ENCODE measurements around the gene MIOS. TPM values are rescaled to one million over a fixed set of nuclear protein-coding genes. Genes with fewer than 3 reads are reported as not detected.
A peak's percentile ranks its signal among the peaks of the same experiment; 100 is the strongest.
"Not testable (repeated sequence)": the region's sequence is repeated elsewhere in the genome, so short reads cannot be mapped to it uniquely, and the experiment has no call there.

MIOS gene
- total RNA-seq, 2 donors from 2014 or later: 24.9 to 47.7 TPM

- peaks cover 3% of the 10 kb centered on the region for H3K36me3 Mint-ChIP-seq (ENCODE audit: low read depth)
- H3K4me3 Mint-ChIP-seq: no peak overlapping the region
- ATAC-seq (replicated peaks): peak; percentile 55
- H3K9me3 Mint-ChIP-seq: peaks cover 9% of the 10 kb centered on the region
- no peaks in the 10 kb centered on the region for H3K27me3 Mint-ChIP-seq
- H3K4me1 Mint-ChIP-seq: no peaks in the 10 kb centered on the region
- H3K27ac Mint-ChIP-seq: no peak overlapping the region
These were observed 64.1 kb downstream of the MIOS start for GRCh38 chr7:7630626-7631329.

GRCh38 chr7:7639421-7639820 lies 72.7 kb downstream of the MIOS start:
- peaks cover 86% of the 10 kb centered on the region for H3K36me3 Mint-ChIP-seq (ENCODE audit: low read depth)
- no peak for ATAC-seq (replicated peaks)
- no peaks in the 10 kb centered on the region for H3K27me3 Mint-ChIP-seq
- H3K27ac Mint-ChIP-seq: peak overlapping the region; percentile 98
- H3K4me3 Mint-ChIP-seq: peak overlapping the region; percentile 97
- peaks cover 24% of the 10 kb centered on the region for H3K4me1 Mint-ChIP-seq
- H3K9me3 Mint-ChIP-seq: no peaks in the 10 kb centered on the region

- Mint-ChIP-seq H3K27me3 (no peaks in the 10 kb centered on the region), H3K27ac (peak overlapping the region; percentile 98), H3K4me3 (peak overlapping the region; percentile 97), H3K4me1 (peaks cover 24% of the 10 kb centered on the region), H3K36me3 (ENCODE audit: low read depth) (peaks cover 90% of the 10 kb centered on the region), H3K9me3 (no peaks in the 10 kb centered on the region)
- peak; percentile 52 for ATAC-seq (replicated peaks)
These were observed 73.2 kb downstream of the MIOS start for GRCh38 chr7:7639847-7640220.

- Mint-ChIP-seq H3K27me3 (no peaks in the 10 kb centered on the region), H3K4me1 (peaks cover 24% of the 10 kb centered on the region), H3K9me3 (no peaks in the 10 kb centered on the region), H3K27ac (peak within 1 kb of the TSS; percentile 98), H3K36me3 (ENCODE audit: low read depth) (peaks cover 94% of the 10 kb centered on the region), H3K4me3 (peak within 1 kb of the TSS; percentile 97)
- ATAC-seq (replicated peaks): peak; percentile 95
These were observed 73.8 kb downstream of the MIOS start, which contains the start of gene UMAD1 for GRCh38 chr7:7640221-7641128. Gene UMAD1 (plus strand): TSS chr7:7640752. CDS start chr7:7673372, 32,620 bp downstream.

- H3K27me3 Mint-ChIP-seq: no peaks in the 10 kb centered on the region
- H3K27ac Mint-ChIP-seq: peak overlapping the region; percentile 98
- peaks cover 30% of the 10 kb centered on the region for H3K4me1 Mint-ChIP-seq
- H3K4me3 Mint-ChIP-seq: peak overlapping the region; percentile 97
- H3K9me3 Mint-ChIP-seq: no peaks in the 10 kb centered on the region
- H3K36me3 Mint-ChIP-seq (ENCODE audit: low read depth): peaks cover 94% of the 10 kb centered on the region
- ATAC-seq (replicated peaks): peak; percentile 13
These were observed 74.5 kb downstream of the MIOS start for GRCh38 chr7:7641129-7641663.

- peak overlapping the region; percentile 97 for H3K4me3 Mint-ChIP-seq
- no peak for ATAC-seq (replicated peaks)
- H3K9me3 Mint-ChIP-seq: no peaks in the 10 kb centered on the region
- H3K27ac Mint-ChIP-seq: peak overlapping the region; percentile 98
- H3K27me3 Mint-ChIP-seq: no peaks in the 10 kb centered on the region
- peaks cover 93% of the 10 kb centered on the region for H3K36me3 Mint-ChIP-seq (ENCODE audit: low read depth)
- peaks cover 38% of the 10 kb centered on the region for H3K4me1 Mint-ChIP-seq
These were observed 75.4 kb downstream of the MIOS start for GRCh38 chr7:7642081-7642480.

GRCh38 chr7:7647495-7648036 lies 80.9 kb downstream of the MIOS start:
- Mint-ChIP-seq H3K4me1 (peaks cover 42% of the 10 kb centered on the region), H3K4me3 (no peak overlapping the region), H3K9me3 (no peaks in the 10 kb centered on the region), H3K36me3 (ENCODE audit: low read depth) (peaks cover 42% of the 10 kb centered on the region), H3K27ac (no peak overlapping the region), H3K27me3 (no peaks in the 10 kb centered on the region)
- no peak for ATAC-seq (replicated peaks)

- Mint-ChIP-seq H3K4me1 (peaks cover 33% of the 10 kb centered on the region), H3K27ac (no peak overlapping the region), H3K4me3 (no peak overlapping the region), H3K36me3 (ENCODE audit: low read depth) (peaks cover 18% of the 10 kb centered on the region), H3K27me3 (no peaks in the 10 kb centered on the region), H3K9me3 (no peaks in the 10 kb centered on the region)
- ATAC-seq (replicated peaks): no peak
These were observed 84.1 kb downstream of the MIOS start for GRCh38 chr7:7650682-7651206.

GRCh38 chr7:7651479-7651878 lies 84.8 kb downstream of the MIOS start:
- Mint-ChIP-seq H3K36me3 (ENCODE audit: low read depth) (peaks cover 18% of the 10 kb centered on the region), H3K27ac (no peak overlapping the region), H3K4me3 (no peak overlapping the region), H3K27me3 (no peaks in the 10 kb centered on the region), H3K9me3 (no peaks in the 10 kb centered on the region), H3K4me1 (peaks cover 25% of the 10 kb centered on the region)
- no peak for ATAC-seq (replicated peaks)

- Mint-ChIP-seq H3K27ac (no peak overlapping the region), H3K36me3 (ENCODE audit: low read depth) (peaks cover 25% of the 10 kb centered on the region)
These were observed 86.3 kb downstream of the MIOS start for GRCh38 chr7:7652798-7653540.

GRCh38 chr7:7653593-7654187 lies 87.0 kb downstream of the MIOS start:
- H3K4me3 Mint-ChIP-seq: no peak overlapping the region
- H3K36me3 Mint-ChIP-seq (ENCODE audit: low read depth): peaks cover 25% of the 10 kb centered on the region
- peak; percentile 19 for ATAC-seq (replicated peaks)

More at GRCh38 chr7:7652798-7653540, 86.3 kb downstream of the MIOS start:
- Mint-ChIP-seq H3K9me3 (peaks cover 5% of the 10 kb centered on the region), H3K4me3 (no peak overlapping the region), H3K27me3 (no peaks in the 10 kb centered on the region), H3K4me1 (peaks cover 18% of the 10 kb centered on the region)
- ATAC-seq (replicated peaks): no peak

GRCh38 chr7:7654964-7655715 lies 88.5 kb downstream of the MIOS start:
- no peaks in the 10 kb centered on the region for H3K27me3 Mint-ChIP-seq
- no peak overlapping the region for H3K27ac Mint-ChIP-seq
- peaks cover 12% of the 10 kb centered on the region for H3K9me3 Mint-ChIP-seq
- ATAC-seq (replicated peaks): no peak
- peaks cover 25% of the 10 kb centered on the region for H3K36me3 Mint-ChIP-seq (ENCODE audit: low read depth)
- no peak overlapping the region for H3K4me3 Mint-ChIP-seq
- H3K4me1 Mint-ChIP-seq: peaks cover 24% of the 10 kb centered on the region

More at GRCh38 chr7:7653593-7654187, 87.0 kb downstream of the MIOS start:
- Mint-ChIP-seq H3K9me3 (peaks cover 5% of the 10 kb centered on the region), H3K27ac (no peak overlapping the region), H3K4me1 (peaks cover 18% of the 10 kb centered on the region), H3K27me3 (no peaks in the 10 kb centered on the region)

- not testable (repeated sequence) for H3K27ac Mint-ChIP-seq; H3K27me3 Mint-ChIP-seq; ATAC-seq (replicated peaks); H3K4me3 Mint-ChIP-seq
- Mint-ChIP-seq H3K9me3 (peaks cover 12% of the 10 kb centered on the region), H3K36me3 (ENCODE audit: low read depth) (peaks cover 25% of the 10 kb centered on the region), H3K4me1 (peaks cover 33% of the 10 kb centered on the region)
These were observed 89.8 kb downstream of the MIOS start for GRCh38 chr7:7656459-7656858.
